IPS DF 19.7 (cell line): ENCODE results near the gene CLDN4.
"Not testable (repeated sequence)": the region's sequence is repeated elsewhere in the genome, so short reads cannot be mapped to it uniquely, and the experiment has no call there.

Source experiments
- DNase-seq: peaks from one replicate; pipeline ENCODE4 v3.0.0-alpha.2; 2013; ENCODE audit warnings: low read depth, low spot score

Gene CLDN4

DNA sequence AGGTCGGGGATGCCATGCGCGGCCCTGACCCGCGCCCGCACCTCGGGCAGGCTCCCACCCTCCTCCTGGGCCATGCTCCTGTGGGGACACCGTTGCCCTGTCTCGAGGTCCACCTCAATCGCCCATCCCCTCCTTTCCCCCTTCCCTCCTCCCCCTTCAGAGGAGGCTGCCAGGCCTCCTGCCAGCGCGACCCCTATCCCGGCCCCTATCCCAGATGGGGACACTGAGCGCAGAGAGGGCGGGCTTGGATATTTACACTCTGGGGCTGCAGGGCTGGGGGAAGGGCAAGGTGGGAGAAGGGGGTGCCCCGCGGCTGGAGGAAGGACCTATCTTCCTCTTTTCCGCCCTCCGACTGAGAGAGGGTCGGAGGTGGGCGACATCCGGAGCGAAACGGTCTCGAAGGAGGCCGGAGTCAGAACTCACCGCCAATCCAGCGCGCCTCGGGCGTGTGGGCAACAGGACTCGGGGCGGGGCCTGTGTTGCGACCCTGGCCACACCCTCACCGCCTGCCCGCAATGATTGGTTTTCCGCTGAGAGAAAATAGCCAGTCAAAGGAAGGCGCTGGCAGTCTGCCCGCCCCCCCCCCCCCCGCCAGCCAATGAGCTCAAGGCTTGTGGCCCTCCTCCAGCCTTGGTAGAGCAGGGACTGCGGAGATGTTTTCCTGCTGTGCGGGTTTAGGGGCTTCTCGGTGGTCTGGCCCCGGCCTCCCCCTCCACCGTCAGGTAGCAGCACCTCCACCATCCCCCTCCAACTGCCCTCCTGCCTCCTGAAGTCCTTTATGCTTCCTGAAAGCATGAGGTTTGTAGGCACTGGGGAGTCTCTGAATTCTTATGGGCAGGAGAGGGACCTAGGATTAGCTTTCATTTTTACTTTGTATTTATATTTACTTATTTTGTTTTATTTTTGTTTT is 11.5 kb downstream of the CLDN4 start, which contains the start of gene METTL27:
TSS of gene METTL27 (minus strand) at position 450 of the 910 bp plus-strand sequence. CDS start at position 74, 376 bp downstream.
- DNase-seq, result no peak

DNA sequence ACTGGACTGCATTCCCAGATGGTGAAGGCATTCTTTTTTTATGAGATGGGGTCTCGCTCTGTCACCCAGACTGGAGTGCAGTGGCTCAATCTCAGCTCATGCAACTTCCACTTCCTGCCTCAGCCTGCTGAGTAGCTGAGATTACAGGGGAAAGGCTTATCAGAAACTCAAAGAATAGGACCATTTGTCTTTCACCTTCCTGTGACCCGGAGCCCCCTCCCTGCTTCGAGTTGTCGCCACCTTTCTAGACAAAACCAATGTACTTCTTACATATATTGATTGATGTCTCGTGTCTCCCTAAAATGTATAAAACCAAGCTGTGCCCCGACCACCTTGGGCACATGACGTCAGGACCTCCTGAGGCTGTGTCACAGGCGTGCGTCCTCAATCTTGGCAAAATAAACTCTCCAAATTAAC is 13.3 kb downstream of the CLDN4 start:
- no peak for DNase-seq

DNA sequence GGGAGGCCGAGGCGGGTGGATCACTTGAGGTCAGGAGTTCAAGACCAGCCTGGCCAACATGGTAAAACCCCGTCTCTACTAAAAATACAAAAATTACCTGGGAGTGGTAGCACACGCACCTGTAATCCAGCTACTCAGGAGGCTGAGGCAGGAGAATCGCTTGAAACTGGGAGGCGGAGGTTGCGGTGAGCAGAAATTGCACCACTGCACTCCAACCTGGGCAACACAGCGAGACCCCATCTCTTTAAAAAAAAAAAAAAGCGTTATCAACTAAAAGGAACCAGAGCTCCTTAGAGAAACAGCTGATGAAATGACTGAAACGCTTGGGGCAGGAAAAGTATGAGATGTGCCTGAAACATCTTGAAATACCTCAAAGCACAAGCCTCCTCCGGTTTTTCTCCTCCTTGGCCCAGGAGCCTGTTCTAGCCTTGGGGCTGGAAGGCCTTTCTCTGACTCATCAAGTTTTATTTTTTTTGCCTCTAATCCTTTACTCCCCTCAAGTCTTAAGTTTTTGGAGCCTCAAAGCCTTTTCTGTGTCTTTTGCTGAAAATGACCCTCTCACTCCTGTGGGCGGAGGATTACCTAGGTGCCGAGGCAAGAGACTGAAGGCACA is 14.2 kb downstream of the CLDN4 start:
- no peak for DNase-seq

DNA sequence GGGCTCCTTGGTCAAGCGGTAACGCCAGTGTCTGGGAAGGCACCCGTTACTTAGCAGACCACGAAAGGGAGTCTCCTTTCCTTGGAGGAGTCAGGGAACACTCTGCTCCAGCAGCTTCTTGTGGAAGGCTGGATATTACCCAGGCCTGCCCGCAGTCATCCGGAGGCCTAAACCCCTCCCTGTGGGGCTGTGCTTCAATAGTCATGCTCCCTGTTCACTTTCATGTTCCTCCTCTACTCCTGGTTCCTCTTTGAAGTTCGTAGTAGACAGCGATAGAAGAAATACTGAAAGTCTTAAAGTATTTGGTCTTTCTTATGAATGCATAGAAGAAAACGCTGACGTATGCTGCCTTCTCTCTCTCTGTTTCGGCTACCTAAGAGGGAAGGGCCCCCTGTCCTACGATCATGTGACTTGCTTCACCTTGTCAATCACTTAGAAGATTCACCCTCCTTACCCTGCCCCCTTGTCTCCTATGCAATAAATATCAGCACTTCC is 15.0 kb downstream of the CLDN4 start:
- DNase-seq, result not testable (repeated sequence)

DNA sequence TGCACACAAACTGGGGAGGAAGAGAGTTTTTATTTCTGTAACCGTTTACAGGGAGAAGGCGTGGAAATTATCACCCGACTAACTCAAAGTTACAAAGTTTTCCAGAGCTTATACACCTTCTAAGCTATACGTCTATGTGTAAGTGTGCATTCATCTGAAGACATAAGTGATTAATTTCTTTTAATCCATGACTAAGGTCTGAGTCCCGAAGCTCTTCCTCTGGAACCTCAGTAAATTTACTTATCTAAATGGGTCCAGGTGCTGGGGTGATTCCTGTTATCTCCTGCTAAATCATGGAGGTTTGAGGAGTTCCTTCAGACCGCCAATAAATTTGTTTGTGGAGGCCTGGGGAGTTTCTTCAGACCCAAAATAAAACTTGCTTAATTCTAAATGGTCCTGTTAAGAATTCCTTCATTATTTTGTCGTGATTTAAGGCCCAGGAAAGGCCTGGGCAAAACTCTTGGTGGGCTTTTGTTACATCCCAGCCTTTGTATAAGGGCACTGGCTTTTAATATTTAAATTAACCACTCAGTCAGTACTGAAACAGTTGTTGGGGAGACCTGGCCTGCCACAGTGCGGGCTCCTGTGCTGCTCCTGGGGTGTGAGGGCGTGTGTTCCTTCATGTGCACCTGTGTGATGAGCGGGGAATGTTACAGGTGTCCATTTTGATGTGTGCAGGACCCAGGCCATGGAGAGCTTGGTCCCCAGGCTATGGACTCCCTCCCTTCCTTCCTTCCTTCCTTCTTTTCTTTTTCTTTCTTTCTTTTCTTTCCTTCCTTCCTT is 17.3 kb downstream of the CLDN4 start:
- DNase-seq, result no peak

DNA sequence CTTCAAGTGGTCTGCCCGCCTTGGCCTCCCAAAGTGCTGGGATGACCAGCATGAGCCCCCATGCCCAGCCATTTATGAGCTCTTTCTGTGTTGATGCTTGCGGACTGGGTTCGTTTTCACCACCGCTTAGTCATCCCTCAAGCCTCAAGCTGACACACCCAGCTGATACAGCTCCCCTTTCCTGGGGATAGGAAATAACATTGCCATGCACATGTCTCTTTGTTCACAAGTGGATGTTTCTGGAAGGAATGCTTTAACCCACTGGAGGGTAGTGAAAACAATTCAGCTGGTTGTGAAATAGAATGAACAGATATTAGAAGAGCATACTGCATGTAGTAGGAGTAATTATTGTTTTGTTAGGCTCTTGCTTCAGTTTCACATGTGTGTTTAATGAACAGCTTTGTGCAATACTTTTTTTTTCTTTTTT is 20.0 kb downstream of the CLDN4 start:
- no peak for DNase-seq

DNA sequence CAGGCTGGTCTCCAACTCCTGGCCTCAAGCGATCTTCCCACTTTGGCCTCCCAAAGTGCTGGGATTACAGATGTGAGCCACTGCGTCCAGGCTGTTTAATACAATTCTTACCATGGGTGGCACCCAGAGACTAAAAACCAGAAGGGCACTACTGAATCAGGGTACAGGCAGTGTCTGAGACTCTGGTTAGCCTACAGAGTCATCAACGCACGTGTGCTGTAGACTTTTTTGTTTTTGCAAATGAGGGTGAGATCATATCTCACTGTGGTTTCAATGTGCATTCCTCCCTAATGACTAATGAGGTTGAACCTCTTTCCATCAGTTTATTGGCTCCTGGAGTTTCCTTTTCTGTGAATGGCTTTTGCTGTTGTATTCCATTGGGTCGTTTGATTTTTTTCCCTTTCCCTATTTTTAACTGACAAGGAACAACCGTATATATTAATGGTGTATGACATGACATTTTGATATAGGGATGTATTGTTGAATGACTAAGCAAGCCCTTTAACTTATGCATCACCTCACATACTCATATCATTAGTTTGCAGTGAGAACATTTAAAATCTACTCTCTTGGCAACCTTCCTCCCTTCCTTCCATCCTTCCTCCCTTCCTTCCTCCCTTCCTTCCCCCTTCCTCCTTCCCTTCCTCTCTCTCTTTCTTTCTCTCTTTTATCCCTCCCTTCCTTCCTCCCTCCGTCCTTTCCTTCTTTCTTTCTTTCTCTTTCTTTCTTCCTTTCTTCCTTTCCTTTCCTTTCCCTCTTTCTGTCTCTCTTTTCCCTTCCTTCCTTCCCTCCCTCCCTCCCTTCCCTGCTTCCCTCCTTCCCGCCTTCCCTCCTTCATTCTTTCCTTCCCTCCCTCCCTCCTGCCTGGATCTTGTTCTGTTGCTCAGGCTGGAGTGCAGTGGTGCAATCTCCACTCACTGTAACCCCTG is 20.9 kb downstream of the CLDN4 start:
- no peak for DNase-seq

DNA sequence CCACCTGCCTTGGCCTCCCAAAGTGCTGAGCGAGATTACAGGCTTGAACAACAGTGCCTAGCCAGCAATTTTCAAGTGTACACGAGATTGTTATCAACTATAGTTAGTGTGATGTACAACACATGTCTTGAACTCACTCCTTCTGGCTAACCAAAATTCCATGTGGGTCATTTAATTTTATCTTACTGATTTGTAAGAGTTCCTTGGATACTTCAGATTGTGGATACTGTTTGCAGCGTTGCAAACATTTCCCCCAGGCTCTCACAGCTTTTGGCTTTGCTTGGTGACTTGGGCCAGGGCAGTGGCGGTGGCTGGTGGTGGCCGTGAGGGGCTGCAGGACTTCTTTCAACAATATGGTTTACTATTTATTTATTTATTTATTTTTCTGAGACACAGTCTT is 21.7 kb downstream of the CLDN4 start:
- no peak for DNase-seq

DNA sequence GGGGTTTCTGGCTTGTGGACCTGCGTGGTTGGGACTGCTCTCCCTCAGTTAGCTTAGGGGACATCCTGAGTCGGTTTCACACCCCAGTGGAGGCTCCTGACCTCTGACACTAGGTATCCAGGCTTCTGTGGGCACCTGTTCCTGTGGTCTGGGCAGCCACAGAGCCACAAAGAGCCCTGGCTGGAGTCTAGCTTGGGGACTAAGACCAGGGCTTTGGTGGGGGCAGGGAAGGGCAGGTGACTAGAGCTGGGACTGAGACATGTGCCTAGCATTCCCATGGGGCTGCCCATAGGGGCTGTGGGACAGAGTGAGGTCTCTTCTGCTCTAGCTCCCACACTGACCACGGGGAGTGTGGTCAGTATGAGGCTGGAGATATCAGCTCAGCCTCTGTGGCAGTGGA is 26.1 kb downstream of the CLDN4 start:
- DNase-seq, result no peak

DNA sequence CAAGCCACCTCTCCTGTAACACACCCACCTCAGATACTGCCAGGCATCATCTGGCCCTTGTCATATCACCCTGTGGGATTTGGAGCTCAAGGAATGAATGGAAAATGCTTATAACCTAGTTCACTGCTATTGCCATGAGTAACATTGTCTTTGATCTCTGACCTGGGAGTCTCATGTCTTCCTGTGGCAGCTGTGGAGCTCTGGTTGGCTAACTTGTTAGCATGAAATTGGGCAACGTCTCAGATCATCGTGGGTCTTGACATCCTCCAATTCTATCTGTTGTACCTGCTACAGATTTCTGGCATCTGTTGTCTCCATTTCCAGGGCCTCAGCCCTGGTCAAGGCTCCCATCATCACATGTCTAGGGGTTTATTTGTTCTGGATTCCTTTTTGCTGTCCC is 28.0 kb downstream of the CLDN4 start:
- no peak for DNase-seq

DNA sequence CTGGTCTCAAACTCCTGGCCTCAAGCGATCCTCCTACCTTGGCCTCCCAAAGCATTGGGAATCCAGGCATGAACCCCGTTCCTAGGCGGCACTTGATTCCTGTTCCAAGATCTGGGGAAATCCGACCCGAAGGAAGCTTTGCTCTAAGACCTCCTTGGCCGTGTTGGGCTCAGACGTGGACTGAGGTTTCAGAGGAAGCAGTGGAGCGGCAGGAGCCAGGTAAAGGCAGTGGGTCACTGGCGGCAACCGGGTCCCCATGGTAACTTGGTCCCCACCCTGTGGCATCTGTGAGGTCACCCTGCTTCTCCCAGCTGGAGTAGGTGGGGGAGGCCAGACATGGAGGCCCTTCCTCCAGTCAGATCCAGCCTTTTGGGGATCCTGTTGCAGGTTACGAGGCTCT is 30.1 kb downstream of the CLDN4 start, which contains the start of gene TMEM270:
TSS of gene TMEM270 (plus strand) at position 301 of the 400 bp plus-strand sequence. CDS start at position 337, 36 bp downstream.
- no peak for DNase-seq

DNA sequence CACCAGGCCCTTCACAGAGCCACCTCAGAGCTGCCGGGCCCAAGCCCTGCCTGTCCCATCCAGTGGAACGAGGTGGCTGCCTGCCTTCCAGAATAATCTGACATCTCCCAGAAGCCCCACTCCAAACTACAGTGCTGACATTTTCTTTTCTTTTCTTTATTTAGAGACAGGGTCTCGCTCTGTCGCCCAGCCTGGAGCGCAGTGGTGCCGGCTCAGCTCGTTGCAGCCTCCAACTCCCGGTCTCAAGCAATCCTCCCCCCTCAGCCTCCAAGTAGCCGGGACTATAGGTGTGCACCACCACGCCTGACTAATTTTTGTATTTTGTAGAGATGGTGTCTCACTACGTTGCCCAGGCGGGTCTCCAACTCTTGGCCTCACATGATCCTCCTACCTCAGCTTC is 30.5 kb downstream of the CLDN4 start:
- no peak for DNase-seq

DNA sequence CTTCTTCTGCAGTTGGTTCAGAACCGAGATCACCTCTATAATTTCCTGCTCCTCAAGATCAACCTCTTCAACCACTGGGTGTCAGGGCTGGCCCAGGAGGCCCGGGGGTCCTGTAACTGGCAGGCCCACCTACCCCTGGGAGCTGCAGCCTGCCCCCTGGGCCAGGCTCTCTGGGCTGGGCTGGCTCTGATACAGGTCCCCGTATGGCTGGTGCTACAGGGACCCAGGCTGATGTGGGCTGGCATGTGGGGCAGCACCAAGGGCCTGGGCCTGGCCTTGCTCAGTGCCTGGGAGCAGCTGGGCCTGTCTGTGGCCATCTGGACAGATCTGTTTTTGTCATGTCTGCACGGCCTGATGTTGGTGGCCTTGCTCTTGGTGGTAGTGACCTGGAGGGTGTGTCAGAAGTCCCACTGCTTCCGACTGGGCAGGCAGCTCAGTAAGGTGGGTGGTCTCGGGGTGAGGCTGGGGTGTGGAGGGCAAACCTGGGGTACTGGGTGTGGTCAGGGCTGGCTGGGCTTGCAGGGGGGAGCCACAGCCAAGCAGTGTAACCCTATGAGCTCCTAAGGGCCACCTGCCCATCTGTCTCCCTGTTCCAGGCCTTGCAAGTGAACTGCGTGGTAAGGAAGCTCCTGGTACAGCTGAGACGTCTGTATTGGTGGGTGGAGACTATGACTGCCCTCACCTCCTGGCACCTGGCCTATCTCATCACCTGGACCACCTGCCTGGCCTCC is 34.4 kb downstream of the CLDN4 start:
- DNase-seq, result no peak

DNA sequence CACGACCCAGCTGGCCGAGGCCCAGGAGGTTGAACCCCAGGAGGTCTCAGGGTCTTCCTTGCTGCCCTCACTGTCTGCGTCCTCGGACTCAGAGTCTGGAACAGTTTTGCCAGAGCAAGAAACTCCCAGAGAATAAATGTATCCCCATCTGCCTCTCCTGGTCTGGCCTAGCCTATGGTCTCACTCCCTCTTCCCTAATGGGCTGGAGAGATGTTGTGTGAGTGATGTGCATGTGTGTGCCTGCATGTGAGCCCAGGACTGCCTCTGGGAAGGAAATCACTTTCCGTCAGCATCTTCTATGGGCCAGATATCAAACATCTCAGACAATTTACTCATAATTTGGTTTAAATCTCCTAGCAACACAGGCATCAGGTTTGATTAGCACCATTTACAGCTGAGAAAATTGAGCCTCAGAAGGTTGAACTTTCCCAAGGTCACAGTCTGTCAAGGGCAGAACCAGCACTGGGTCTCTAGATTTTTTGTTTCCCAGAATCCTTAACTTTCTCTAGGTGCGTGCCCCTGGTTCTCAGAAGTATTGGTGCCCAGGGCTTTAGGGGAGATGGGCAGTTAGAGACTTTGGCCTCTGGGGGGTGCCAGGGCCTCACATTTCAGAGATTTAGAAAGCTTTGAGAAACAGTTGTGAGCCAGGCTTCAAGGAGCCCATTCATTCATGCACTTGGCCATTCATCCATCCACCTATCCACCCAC is 35.1 kb downstream of the CLDN4 start:
- no peak for DNase-seq

DNA sequence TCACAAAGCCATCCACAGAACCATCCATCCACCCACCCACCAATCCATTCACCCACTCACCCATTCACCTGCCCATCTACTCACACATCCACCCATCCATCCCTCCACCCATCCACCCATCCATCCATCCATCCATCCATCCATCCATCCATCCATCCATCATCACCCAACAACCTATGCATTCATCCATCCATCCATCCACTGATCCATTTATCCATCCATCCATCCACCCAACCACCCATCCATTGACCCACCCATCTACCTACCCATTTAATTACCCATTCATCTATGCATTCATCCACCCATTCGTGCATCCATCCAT is 35.6 kb downstream of the CLDN4 start:
- DNase-seq, result no peak

DNA sequence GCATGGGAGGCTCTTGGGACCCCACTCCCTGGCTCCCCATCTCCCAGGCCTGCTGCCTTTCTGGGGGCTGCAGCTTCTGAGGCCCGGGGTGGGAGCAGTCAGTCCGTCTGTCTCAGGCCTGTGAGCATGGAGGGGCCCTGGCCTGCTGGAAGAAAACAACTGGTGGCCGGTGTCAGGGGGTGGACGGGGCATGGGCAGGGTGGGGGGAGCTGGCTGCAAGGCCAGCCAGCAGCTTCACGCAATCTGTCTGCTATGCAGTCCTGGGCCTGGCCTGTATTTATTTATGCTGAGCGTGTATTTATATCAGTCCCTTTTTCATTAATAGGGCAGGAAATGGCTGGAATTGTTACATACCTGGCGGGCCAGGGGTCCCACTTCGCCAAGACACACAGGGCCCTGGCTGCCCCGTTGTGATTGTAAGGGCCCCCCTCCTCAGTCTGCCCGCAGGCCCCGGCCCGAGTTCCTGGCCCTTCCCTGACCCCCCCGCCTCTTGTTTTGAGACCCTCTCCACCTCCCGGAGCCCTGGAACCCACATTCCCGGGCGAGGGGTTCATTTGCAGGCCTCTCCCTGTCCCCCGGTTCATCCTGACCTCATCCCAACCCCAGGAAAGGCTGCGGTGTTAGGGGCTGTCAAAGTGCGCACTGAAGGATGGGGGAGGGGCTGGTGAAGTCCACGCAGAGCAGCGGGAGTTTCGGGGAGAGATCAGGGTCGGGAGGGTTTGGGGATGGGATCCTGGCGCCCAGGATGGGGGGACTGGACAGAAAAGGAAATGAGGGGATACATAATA is 38.4 kb downstream of the CLDN4 start:
- DNase-seq, result no peak

DNA sequence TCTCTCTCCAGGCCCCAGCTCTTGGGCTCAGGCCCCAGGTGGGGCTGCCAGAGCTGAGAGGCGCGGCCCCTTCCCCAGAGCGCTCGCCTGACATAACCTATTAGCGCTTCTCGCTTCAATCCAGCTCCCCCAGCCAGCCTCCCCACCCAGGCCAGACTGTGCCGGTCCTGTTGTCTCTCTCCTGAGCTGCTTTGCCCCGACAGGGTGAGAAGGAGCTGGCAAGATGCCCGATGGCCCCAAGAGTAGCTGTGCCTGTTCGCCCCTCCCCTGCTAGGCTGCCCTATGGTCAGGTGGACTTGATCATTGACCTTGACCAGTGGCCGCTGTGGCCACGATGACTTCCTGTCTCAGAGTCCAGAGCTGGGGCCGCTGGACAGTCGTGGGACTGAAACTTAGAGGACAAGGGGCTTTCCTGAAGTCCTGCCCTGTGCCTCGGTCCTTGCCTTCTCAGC is 39.3 kb downstream of the CLDN4 start:
- no peak for DNase-seq

DNA sequence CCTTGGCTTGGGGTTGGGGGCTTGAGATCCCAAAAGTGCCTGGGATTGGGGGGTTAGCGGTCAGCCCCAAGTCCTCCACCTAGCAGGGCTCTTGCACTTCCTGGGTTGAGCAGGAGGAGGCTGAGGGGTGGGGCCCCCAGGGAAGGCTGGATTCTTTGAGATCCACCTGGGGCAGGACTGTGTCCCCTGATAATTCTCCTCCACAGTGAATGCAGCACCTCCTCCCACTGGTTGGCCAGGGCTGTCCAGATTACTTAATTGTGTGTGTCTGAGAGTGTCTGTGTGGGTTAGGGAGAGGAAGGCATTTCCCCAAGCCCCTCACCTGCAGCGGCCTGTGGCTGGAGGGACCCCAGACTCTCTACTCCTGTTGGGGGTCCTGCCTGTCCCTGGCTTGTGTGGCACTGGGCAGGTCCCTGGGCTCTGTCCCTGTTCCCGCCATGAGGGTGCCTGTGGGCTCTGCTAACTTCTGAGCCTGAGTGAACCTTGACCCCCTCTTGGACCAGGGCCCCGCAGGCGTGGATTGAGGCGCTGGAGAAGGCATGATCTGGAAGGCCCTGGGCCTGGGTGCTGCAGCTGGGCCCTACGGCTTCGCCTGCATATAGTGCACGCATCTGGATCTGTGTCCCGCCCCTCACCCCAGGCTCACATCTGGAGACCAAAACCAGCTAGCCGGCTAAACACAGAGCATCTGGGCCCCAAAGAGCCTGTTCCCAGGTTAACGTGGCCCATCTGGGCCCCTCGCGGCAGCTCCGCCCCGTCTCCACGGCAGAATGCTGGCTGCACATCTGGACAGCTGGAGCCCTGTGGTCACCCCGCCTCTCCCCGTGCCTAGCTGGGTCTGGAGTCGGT is 40.6 kb downstream of the CLDN4 start:
- DNase-seq, result no peak
